Medulla oblongata (tissue), 1 donor: ENCODE measurements around the gene ITGA4.

Source experiments
- DNase-seq: peaks from one replicate; pipeline ENCODE4 v3.0.0-alpha.2; 2015; ENCODE audit errors: extremely low spot score

The ITGA4 gene

DNA sequence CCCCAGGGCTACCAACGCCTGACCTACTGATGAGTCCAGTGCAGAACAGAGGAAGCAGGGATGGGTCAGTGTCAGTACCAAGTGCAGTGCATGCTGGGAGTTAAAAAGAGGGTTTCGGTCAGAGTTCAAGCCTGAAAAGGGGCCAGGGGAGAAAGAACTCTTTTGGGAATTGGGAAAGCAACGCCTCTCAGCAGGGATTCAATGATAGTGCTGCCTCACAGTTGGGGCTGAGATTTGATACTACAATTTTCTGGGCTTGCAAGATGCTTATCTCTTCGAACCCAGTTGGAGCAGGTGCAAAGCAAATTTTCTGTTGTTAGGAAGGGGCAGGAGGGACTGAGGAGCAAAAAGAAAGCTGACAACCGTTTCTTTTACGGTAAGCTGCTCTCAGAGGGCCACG is 117.1 kb downstream of the ITGA4 start:
- DNase-seq: no peak

DNA sequence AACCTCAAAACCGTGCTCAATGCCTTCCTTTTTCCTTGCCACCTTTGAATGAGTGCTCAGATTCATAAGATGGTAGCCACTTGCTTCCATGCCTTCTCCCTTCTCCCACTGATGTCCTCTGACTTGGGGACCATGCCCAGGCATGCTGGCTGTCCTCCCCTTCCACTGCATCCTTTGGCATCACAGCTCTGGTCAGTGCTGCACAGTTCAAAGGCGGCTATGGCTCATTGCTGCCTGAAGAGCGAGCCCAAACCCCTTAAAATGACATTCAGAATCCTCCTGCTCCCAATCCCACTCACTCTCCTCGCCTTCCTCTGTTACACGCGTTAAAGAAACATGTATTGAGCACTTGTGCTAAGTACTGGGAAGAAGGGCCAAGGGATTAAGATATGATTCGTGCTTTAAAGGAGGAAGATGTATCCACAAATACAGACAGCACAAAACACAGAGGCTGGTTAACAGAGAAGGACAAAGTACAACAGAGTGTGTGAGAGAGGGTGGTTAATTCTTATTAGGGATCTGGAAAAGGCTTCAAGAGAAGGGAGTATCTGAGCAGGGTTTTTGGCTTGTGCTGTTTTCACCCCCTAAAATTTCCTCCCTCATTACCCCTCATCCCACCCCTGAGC is 118.0 kb downstream of the ITGA4 start:
- no peak for DNase-seq

DNA sequence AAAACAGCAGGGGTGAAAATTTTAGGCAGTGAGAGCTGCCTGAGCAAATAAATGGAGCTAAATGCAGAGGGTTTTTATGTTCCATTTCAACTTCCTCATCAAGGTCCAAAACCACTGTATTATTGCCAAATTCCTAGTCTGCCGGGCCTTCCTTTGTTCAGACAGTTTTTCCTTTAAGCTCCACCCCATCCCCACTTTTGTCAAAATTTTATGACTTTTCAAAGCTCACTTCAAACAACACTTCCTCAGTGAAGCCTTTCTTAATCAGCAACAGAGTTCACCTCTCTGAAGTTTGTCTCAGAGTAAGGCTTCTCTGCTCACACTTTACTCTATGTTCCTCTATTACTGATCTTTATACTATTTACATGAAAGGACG is 118.5 kb downstream of the ITGA4 start:
- DNase-seq: no peak

DNA sequence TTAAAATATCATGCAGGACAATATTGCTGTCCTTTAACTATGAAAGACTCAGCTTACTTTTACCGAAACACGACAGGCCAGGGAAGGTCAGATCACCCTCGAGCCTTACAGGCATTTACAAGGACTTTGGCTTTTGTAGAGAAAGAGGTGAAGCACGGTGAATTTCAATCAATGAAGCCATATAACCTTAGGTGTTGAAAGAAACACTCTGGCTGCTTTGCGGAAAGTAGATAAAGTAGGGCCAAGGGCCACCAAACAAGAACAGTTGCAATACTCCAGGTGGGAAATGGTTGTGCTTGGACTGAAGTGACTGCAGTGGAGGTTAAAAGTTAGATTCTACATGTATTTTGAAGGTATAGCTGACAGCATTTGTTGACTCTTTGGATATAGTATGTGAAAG is 119.2 kb downstream of the ITGA4 start:
- DNase-seq: no peak

DNA sequence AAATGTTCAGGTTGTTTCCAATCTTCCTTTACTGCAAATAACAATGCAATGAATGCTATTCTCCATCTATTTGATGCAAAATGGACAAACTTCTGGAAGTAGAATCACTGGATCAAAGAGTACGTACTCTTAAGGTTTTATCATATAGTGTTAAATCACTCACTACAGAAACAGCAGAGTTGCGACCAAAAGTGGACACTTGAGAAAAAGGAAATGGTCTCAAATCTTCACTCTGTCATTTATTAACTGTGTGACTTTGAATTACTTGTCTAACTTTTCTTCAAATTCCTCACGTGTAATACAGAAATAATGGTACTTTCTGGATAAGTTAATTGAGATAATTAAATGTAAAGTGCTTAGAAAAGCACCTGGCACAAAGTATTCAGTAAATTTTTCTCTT is 121.6 kb downstream of the ITGA4 start:
- no peak for DNase-seq

DNA sequence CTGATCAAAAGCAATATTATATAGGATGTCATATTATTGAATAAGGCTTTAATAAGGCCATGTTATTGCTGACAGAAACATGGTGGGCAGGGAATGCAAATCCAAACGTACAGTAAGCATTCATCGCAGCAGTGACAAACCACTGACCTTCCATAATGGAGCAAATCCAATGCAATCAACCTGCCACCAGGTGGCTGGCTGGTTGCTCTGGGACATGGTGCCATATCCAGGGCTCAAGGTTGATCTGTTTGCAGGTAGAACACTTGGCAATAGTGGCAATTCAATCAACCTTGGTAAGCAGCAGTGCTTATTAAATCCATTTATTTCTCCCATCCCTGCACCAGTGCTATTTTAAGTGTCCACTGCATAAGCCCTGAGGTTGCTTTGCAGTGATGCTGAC is 124.3 kb downstream of the ITGA4 start:
- no peak for DNase-seq

DNA sequence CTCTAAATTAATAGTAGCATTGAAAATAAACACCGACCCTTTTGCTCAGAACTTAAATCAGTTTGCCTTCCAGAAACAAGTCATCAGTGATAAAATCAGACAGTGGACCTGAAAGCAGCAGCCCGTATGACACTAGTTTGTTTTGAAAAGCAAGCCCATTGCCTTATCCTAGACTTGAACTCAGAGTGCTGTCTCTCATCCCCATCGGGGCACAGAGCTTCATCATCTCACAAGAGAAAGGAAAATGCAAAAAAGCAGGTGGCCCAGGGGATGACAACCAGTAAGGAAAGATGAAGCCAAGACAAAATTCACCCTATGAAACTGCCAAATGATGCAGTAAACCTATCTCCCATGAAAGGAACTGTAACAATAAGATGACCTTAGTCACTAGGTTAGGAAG is 128.5 kb downstream of the ITGA4 start:
- no peak for DNase-seq
